HepG2 (cell line): ENCODE data around the gene SNED1. TPM values are rescaled to one million over a fixed set of nuclear protein-coding genes. Genes with fewer than 3 reads are reported as not detected.

Experiments used
- ADNP ChIP-seq: sonication (generic); formaldehyde crosslinking; IDR thresholded peaks from 2 replicates; pipeline ENCODE4 v1.4.0; 2020; ENCODE audit warnings: missing genetic modification reagents
- FOXA3 ChIP-seq: IDR thresholded peaks from 2 replicates; pipeline ENCODE4 v1.6.1; 2016; ENCODE audit warnings: missing genetic modification reagents, missing compliant biosample characterization
- KIAA2018 ChIP-seq: sonication (generic); formaldehyde crosslinking; IDR thresholded peaks from 2 replicates; pipeline ENCODE4 v1.5.0; 2020; ENCODE audit warnings: mild to moderate bottlenecking, missing genetic modification reagents, borderline replicate concordance
- MEIS2 ChIP-seq: sonication (generic); formaldehyde crosslinking; IDR thresholded peaks from 2 replicates; pipeline ENCODE4 v1.9.0; 2021; ENCODE audit warnings: mild to moderate bottlenecking, missing genetic modification reagents
- MTA3 ChIP-seq: sonication (generic); formaldehyde crosslinking; IDR thresholded peaks from 2 replicates; pipeline ENCODE4 v1.4.0; 2020; ENCODE audit warnings: missing genetic modification reagents
- NAIF1 ChIP-seq: sonication (generic); formaldehyde crosslinking; IDR thresholded peaks from 2 replicates; pipeline ENCODE4 v1.5.0; 2020; ENCODE audit warnings: mild to moderate bottlenecking, missing genetic modification reagents, borderline replicate concordance
- POLR2AphosphoS5 ChIP-seq: IDR thresholded peaks from 2 replicates; pipeline ENCODE4 v1.6.1; 2012; ENCODE audit warnings: low read depth, low read length
- SATB2 ChIP-seq: sonication (generic); formaldehyde crosslinking; IDR thresholded peaks from 2 replicates; pipeline ENCODE4 v1.5.0; 2020; ENCODE audit warnings: missing genetic modification reagents
- ZKSCAN1 ChIP-seq: fragments of 150-350 bp; IDR thresholded peaks from 2 replicates; pipeline ENCODE4 v1.6.1; 2014; ENCODE audit warnings: low read length
- ZNF264 ChIP-seq: sonication (generic); formaldehyde crosslinking; IDR thresholded peaks from 2 replicates; pipeline ENCODE4 v1.4.0; 2020; ENCODE audit warnings: missing genetic modification reagents
- ZNF574 ChIP-seq: sonication (generic); formaldehyde crosslinking; IDR thresholded peaks from 2 replicates; pipeline ENCODE4 v1.4.0; 2020; ENCODE audit warnings: missing genetic modification reagents
- ZNF704 ChIP-seq: sonication (generic); formaldehyde crosslinking; IDR thresholded peaks from 2 replicates; pipeline ENCODE4 v1.8.1; 2023; ENCODE audit warnings: mild to moderate bottlenecking, inconsistent platforms, moderate library complexity, missing genetic modification reagents, borderline replicate concordance
- ZNF768 ChIP-seq: sonication (generic); formaldehyde crosslinking; IDR thresholded peaks from 2 replicates; pipeline ENCODE4 v1.4.0; 2020; ENCODE audit warnings: missing genetic modification reagents
- ZNF772 ChIP-seq: sonication (generic); formaldehyde crosslinking; IDR thresholded peaks from 2 replicates; pipeline ENCODE4 v1.5.0; 2020; ENCODE audit warnings: mild to moderate bottlenecking, missing genetic modification reagents
- ZNF879 ChIP-seq: sonication (generic); formaldehyde crosslinking; IDR thresholded peaks from 2 replicates; pipeline ENCODE4 v1.8.1; 2023; ENCODE audit warnings: missing genetic modification reagents
- polyA plus RNA-seq, 8 experiments: library from polyadenylated mRNA; depleted of rRNA in 3 of 8; stranded (reverse) in 7 of 8; unstranded in 1 of 8; fragments of >200 nt; fragmentation: Illumina TruSeq in 4 of 8; extraction: Trizol in 4 of 8; gene quantifications; 2 replicates each; pipeline versions ENCODE4 v1.2.1 to v1.2.3, GENCODE V29; 2011 to 2016; ENCODE audit warnings: low read depth in 4 of 8, missing spikeins in 1 of 8, mixed read lengths in 1 of 8; ENCODE audit not compliant: insufficient read depth in 1 of 8
- total RNA-seq, 5 experiments: library from RNA; depleted of rRNA; stranded (reverse); fragments of >200 nt; fragmentation: Illumina TruSeq; extraction: Trizol; gene quantifications; 2 replicates each; pipeline ENCODE4 v1.2.3, GENCODE V29; 2016; ENCODE audit warnings: low read depth in 1 of 5
- TF ChIP-seq, protein P1 (sequence below): sonication (generic); formaldehyde crosslinking; IDR thresholded peaks from 2 replicates; pipeline ENCODE4 v1.4.0; 2020; ENCODE audit warnings: missing genetic modification reagents, borderline replicate concordance

Gene SNED1
- total and polyA plus RNA-seq, 2 of the 13 experiments (the other 11 are each of a cell fraction or from before 2014, with no cell fraction given), result 0.15 to 0.65 TPM

GRCh38 chr2:241102239-241102803 is 103.9 kb downstream of the SNED1 start, which contains the start of gene MTERF4 (continued):
- peak; percentile 83; the same call in 1 of the 2 replicates for TF ChIP-seq KIAA2018 (CRISPR knock-in tag)
- TF ChIP-seq ZNF264 (CRISPR knock-in tag), result peak; percentile 95
- TF ChIP-seq NAIF1 (CRISPR knock-in tag), result peak; percentile 89
- TF ChIP-seq SATB2, result peak; percentile 87
- TF ChIP-seq, protein P1, sequence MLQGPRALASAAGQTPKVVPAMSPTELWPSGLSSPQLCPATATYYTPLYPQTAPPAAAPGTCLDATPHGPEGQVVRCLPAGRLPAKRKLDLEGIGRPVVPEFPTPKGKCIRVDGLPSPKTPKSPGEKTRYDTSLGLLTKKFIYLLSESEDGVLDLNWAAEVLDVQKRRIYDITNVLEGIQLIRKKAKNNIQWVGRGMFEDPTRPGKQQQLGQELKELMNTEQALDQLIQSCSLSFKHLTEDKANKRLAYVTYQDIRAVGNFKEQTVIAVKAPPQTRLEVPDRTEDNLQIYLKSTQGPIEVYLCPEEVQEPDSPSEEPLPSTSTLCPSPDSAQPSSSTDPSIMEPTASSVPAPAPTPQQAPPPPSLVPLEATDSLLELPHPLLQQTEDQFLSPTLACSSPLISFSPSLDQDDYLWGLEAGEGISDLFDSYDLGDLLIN (CRISPR knock-in tag), result peak; percentile 94; the same call in 1 of the 2 replicates
- peak; percentile 95 for TF ChIP-seq ZNF879 (CRISPR knock-in tag)
- TF ChIP-seq MTA3, result 0 out of 2 replicates have a peak, but pooled peaks have one; percentile 85
- TF ChIP-seq MEIS2 (CRISPR knock-in tag), result peak; percentile 92
- peak; percentile 95 for TF ChIP-seq ZNF768 (CRISPR knock-in tag)
- TF ChIP-seq ZNF704, result no peak; the same call in 1 of the 2 replicates
- TF ChIP-seq ZNF574, result peak; percentile 98
- TF ChIP-seq POLR2AphosphoS5, result peak; percentile 89
- peak; percentile 99 for TF ChIP-seq ZNF772 (CRISPR knock-in tag)
- no peak for TF ChIP-seq ADNP (CRISPR knock-in tag)
- peak; percentile 84 for TF ChIP-seq ZKSCAN1
- TF ChIP-seq FOXA3 (CRISPR knock-in tag), result peak; percentile 93
